Right atrium auricular region (tissue), 2 donors: Measurements from ENCODE around the gene PRSS3. TPM values are rescaled to one million over a fixed set of nuclear protein-coding genes. Genes with fewer than 3 reads are reported as not detected.
"Not testable (repeated sequence)": the region's sequence is repeated elsewhere in the genome, so short reads cannot be mapped to it uniquely, and the experiment has no call there.

ENCODE experiments used
- DNase-seq: peaks from one replicate; pipeline ENCODE4 v3.0.0-alpha.2; 2019; ENCODE audit warnings: low spot score
- H3K27ac ChIP-seq, 2 donors: fragments of 200-600 bp; sonication (generic); 1 replicate in 1 of 2; 2 replicates in 1 of 2; pipeline ENCODE4 v1.5.1; 2016 to 2019
- H3K27me3 ChIP-seq, 2 donors: fragments of 200-600 bp; sonication (generic); one replicate each; pipeline versions ENCODE4 v1.5.1 to v1.6.0; 2017 to 2019
- H3K36me3 ChIP-seq: fragments of 200-600 bp; sonication (generic); one replicate; pipeline ENCODE4 v1.5.1; 2016
- H3K4me1 ChIP-seq, 2 donors: fragments of 200-600 bp; sonication (generic); one replicate each; pipeline versions ENCODE4 v1.5.1 to v1.6.0; 2017 to 2019
- H3K4me3 ChIP-seq, 2 donors: fragments of 200-600 bp; sonication (generic); 1 replicate in 1 of 2; 2 replicates in 1 of 2; pipeline ENCODE4 v1.5.1; 2017 to 2019; ENCODE audit warnings: mild to moderate bottlenecking in 1 of 2, moderate library complexity in 1 of 2
- H3K9me3 ChIP-seq, 2 donors: fragments of 200-600 bp; sonication (generic); one replicate each; pipeline ENCODE4 v1.5.1; 2019
- total RNA-seq, 2 donors: library from RNA; depleted of rRNA; stranded (reverse); fragments of >200 nt; gene quantifications; one replicate each; pipeline ENCODE4 v1.1.0, GENCODE V29; 2016
- TF ChIP-seq, protein P1 (sequence below), 2 donors: fragments of 200-600 bp; sonication (generic); IDR thresholded peaks; one replicate each; pipeline ENCODE4 v1.5.1; 2019; ENCODE audit warnings: antibody characterized with exemption in 2 of 2

PRSS3 gene
- total RNA-seq, 2 donors from 2014 or later, result 3.5 TPM; not detected in 1

DNA sequence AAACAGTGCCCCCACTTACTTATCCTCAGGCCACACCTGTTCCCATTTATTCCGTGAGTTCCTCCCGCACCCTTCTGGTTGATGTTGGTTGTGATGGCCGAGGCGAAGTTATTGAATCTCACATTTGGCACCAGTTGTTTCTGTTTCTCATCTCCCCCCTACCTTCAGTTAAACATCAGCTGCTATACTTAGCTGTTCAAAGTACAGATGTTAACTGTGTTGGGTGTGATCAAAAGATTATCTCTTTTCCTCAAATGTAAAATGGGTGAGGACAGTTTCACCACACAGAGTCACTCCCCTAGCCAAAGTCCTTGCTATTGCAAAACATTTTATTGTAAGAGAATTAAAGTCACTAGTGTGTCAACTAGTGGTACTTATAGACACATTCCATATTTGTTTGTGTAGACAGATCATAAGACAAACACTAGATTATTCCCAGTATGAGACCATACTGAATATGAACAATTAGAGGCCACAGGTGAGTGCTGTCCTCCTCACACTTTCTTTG, 43.2 kb upstream of the PRSS3 start:
- DNase-seq, result no peak
- Histone ChIP-seq H3K9me3 (no peaks in the 10 kb centered on the region), H3K27me3 (peaks cover 0 to 9% of the 10 kb centered on the region in 2 donors), H3K27ac (no peak overlapping the region), H3K4me3 (no peak overlapping the region), H3K4me1 (peaks cover 0 to 12% of the 10 kb centered on the region in 2 donors), H3K36me3 (no peaks in the 10 kb centered on the region)
- TF ChIP-seq, protein P1, sequence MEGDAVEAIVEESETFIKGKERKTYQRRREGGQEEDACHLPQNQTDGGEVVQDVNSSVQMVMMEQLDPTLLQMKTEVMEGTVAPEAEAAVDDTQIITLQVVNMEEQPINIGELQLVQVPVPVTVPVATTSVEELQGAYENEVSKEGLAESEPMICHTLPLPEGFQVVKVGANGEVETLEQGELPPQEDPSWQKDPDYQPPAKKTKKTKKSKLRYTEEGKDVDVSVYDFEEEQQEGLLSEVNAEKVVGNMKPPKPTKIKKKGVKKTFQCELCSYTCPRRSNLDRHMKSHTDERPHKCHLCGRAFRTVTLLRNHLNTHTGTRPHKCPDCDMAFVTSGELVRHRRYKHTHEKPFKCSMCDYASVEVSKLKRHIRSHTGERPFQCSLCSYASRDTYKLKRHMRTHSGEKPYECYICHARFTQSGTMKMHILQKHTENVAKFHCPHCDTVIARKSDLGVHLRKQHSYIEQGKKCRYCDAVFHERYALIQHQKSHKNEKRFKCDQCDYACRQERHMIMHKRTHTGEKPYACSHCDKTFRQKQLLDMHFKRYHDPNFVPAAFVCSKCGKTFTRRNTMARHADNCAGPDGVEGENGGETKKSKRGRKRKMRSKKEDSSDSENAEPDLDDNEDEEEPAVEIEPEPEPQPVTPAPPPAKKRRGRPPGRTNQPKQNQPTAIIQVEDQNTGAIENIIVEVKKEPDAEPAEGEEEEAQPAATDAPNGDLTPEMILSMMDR (IDR thresholded peaks at IDR 0.05), result no peak

- DNase-seq, H3K9me3 ChIP-seq, H3K4me3 ChIP-seq, H3K36me3 ChIP-seq, H3K27me3 ChIP-seq, H3K27ac ChIP-seq: not testable (repeated sequence)
- H3K4me1 ChIP-seq, result peaks cover 0 to 12% of the 10 kb centered on the region in 2 donors
Observed at GRCh38 chr9:33752789-33753188, 42.6 kb upstream of the PRSS3 start.

GRCh38 chr9:33759648-33760047, 35.7 kb upstream of the PRSS3 start:
- not testable (repeated sequence) for DNase-seq, H3K4me1 ChIP-seq, H3K27ac ChIP-seq, H3K9me3 ChIP-seq, H3K4me3 ChIP-seq, H3K27me3 ChIP-seq, H3K36me3 ChIP-seq

GRCh38 chr9:33762343-33762742, 33.0 kb upstream of the PRSS3 start:
- Histone ChIP-seq H3K27ac (no peak overlapping the region), H3K36me3 (no peaks in the 10 kb centered on the region), H3K4me3 (no peak overlapping the region), H3K4me1 (no peaks in the 10 kb centered on the region), H3K27me3 (no peaks in the 10 kb centered on the region), H3K9me3 (no peaks in the 10 kb centered on the region)
- TF ChIP-seq, protein P1 (IDR thresholded peaks at IDR 0.05), result no peak
- DNase-seq, result no peak

- H3K9me3 ChIP-seq, H3K27ac ChIP-seq, H3K4me3 ChIP-seq, H3K27me3 ChIP-seq, H3K36me3 ChIP-seq, H3K4me1 ChIP-seq, DNase-seq: not testable (repeated sequence)
Observed at GRCh38 chr9:33763709-33764108, 31.7 kb upstream of the PRSS3 start.

DNA sequence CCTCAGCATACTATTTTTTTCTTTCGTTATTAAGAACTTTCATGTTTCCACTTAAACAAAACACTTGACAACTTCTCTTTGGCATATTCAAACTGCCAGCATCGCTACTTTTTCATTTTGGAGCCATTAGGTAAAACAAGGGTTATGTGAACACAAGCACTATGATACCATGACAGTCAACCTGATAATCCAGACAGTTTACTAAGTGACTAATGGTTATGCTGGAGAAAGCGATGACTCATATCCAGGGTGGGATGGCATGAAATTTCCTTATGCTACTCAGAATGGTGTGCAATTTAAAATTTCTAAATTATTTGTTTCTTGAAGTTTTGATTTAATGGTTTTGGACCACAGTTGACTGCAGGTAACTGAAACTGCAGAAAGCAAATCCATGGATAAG, 29.9 kb upstream of the PRSS3 start:
- Histone ChIP-seq H3K27me3 (no peaks in the 10 kb centered on the region), H3K36me3 (no peaks in the 10 kb centered on the region), H3K9me3 (no peaks in the 10 kb centered on the region), H3K4me1 (no peaks in the 10 kb centered on the region), H3K27ac (no peak overlapping the region), H3K4me3 (no peak overlapping the region)
- DNase-seq, result no peak
- TF ChIP-seq, protein P1 (IDR thresholded peaks at IDR 0.05), result no peak

DNA sequence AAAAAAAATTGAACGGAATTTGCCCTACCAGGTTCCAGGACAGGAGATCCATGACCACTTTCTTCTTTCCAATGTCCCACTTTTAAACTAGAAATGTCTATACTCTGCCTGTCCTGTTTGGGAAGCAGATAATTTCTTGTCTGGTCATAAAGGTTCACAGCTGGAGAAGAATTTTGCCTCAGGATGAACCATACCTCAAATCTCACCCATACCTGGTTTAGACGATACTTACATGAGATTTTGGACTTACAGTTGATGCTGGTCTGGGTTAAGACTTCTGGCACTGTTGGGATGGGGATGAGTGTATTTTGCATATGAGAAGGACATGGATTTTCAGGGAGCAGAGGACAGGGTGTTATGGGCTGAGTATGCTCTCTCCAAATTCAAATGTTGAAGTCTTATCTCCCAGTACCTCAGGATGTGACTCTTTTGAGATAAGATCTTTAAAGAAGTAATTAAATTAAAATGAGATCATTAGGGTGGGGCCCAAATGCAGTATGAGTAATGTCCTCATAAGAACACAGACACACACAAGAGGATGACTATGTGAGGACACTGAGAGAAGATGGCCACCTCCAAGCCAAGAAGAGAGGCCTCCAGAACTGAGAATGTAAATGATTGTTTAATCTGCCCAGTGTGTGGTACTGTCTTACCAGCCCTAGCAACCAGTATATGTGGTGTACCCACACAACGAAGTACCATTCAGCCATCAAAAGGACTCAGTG, 25.0 kb upstream of the PRSS3 start:
- not testable (repeated sequence) for H3K9me3 ChIP-seq, DNase-seq, H3K27ac ChIP-seq, H3K4me3 ChIP-seq, H3K36me3 ChIP-seq, H3K4me1 ChIP-seq, H3K27me3 ChIP-seq

DNA sequence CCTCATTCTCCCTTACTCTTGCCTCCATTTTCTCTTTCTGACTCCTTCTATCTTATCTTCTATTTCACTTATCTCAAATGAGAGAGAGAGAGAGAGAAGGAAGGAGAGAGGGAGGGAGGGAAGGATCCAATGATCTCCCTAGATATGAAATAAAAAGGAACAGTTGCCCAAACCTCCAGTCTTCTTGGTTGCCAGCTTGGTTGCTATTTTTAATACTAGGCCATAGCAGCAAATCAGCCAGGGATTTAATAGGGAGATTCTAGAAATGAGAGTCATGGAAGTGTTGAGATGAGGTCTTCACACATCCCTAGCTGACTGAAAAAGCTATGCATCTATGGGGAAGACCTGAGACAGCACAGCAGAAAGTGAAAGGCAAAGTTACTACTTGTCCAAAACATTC, 22.2 kb upstream of the PRSS3 start:
- H3K9me3 ChIP-seq, H3K4me1 ChIP-seq, H3K4me3 ChIP-seq: not testable (repeated sequence)

GRCh38 chr9:33774074-33774659, 21.2 kb upstream of the PRSS3 start:
- not testable (repeated sequence) for H3K9me3 ChIP-seq, H3K4me3 ChIP-seq, DNase-seq, H3K4me1 ChIP-seq, H3K27ac ChIP-seq, H3K27me3 ChIP-seq, H3K36me3 ChIP-seq

More for the DNA sequence above, 22.2 kb upstream of the PRSS3 start:
- not testable (repeated sequence) for H3K36me3 ChIP-seq, H3K27ac ChIP-seq, DNase-seq, H3K27me3 ChIP-seq
